ENCODE data around the gene MST1.

Gene MST1

DNA sequence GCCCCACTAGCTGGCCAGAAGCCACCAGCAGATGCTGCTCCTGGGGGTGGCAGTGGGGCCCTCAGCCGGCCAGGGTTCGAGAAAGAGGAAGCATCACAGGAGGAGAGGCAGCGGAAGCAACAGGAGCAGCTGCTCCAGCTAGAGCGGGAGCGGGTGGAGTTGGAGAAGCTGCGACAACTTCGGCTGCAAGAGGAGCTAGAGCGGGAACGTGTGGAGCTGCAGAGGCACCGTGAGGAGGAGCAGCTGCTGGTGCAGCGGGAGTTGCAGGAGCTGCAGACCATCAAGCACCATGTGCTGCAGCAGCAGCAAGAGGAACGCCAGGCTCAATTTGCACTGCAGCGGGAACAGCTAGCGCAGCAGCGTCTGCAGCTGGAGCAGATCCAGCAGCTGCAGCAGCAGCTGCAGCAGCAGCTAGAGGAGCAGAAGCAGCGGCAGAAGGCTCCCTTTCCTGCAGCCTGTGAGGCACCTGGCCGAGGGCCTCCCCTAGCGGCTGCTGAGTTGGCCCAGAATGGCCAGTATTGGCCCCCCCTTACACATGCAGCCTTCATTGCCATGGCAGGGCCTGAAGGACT is 32.6 kb downstream of the MST1 start:
- no peak for DNase-seq (ENCODE audit: low read depth in 2 of 2)

GRCh38 chr3:49655731-49656285 is 33.5 kb downstream of the MST1 start:
- no peak for DNase-seq (ENCODE audit: low read depth in 2 of 2)

DNA sequence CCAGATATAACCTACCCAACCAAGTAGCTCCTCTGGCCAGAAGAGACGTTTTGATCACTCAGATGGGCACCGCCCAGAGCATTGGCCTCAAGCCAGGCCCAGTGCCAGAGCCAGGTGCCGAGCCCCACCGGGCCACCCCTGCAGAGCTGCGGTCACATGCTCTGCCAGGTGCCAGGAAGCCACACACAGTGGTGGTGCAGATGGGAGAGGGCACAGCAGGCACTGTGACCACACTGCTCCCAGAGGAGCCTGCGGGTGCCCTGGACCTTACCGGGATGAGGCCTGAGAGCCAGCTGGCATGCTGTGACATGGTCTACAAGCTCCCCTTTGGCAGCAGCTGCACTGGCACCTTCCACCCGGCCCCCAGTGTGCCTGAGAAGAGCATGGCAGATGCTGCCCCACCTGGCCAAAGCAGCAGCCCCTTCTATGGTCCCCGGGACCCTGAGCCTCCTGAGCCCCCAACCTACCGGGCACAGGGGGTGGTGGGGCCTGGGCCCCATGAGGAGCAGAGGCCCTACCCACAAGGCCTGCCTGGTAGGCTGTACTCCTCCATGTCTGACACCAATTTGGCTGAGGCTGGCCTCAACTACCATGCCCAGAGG is 34.2 kb downstream of the MST1 start:
- DNase-seq (ENCODE audit: low read depth in 2 of 2), result no peak

DNA sequence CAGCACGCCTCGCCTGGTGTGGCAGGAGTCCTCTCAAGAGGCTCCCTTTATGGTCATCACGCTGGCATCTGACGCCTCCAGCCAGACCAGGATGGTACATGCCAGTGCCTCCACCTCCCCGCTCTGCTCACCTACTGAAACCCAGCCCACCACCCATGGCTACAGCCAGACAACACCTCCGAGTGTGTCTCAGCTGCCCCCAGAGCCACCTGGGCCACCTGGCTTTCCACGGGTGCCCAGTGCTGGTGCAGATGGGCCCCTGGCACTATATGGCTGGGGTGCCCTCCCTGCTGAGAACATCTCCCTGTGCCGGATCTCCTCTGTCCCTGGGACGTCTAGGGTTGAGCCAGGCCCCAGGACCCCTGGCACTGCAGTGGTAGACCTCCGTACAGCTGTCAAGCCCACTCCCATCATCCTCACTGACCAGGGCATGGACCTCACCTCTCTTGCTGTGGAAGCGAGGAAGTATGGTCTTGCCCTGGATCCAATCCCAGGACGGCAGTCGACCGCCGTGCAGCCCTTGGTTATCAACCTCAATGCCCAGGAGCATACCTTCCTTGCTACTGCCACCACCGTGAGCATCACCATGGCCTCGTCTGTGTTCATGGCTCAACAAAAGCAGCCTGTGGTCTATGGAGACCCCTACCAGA is 35.0 kb downstream of the MST1 start:
- DNase-seq (ENCODE audit: low read depth in 2 of 2), result no peak

DNA sequence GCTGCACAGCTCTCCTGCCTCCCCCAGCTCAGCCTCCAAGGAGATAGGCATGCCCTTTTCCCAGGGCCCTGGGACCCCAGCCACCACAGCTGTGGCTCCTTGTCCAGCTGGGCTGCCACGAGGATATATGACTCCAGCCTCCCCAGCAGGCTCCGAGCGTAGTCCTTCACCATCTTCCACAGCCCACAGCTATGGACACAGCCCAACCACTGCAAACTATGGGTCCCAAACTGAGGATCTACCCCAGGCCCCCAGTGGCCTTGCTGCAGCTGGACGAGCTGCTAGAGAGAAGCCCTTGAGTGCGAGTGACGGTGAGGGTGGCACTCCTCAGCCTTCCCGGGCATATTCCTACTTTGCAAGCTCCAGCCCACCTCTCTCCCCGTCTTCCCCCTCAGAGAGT is 35.7 kb downstream of the MST1 start:
- no peak for DNase-seq (ENCODE audit: low read depth in 2 of 2)

DNA sequence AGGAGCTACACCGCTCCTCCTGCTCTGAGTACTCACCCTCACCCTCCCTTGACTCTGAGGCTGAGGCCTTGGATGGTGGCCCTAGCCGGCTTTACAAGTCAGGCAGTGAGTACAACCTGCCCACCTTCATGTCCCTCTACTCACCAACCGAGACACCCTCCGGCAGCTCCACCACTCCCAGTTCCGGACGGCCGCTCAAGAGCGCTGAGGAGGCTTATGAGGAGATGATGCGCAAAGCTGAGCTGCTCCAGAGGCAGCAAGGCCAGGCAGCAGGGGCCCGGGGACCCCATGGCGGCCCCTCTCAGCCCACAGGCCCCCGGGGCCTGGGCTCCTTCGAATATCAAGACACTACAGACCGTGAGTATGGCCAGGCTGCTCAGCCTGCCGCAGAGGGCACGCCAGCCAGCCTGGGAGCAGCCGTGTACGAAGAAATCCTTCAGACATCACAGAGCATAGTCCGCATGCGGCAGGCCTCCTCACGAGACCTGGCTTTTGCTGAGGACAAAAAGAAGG is 36.3 kb downstream of the MST1 start:
- DNase-seq (ENCODE audit: low read depth in 2 of 2), result no peak

- no peak for DNase-seq (ENCODE audit: low read depth in 2 of 2)
These were observed 36.9 kb downstream of the MST1 start for GRCh38 chr3:49652218-49652902.

GRCh38 chr3:49650637-49651036 is 38.6 kb downstream of the MST1 start:
- no peak for DNase-seq (ENCODE audit: low read depth in 2 of 2)

GRCh38 chr3:49650177-49650576 is 39.1 kb downstream of the MST1 start:
- no peak for DNase-seq (ENCODE audit: low read depth in 2 of 2)

GRCh38 chr3:49649576-49649975 is 39.7 kb downstream of the MST1 start:
- DNase-seq (ENCODE audit: low read depth in 2 of 2), result no peak

DNA sequence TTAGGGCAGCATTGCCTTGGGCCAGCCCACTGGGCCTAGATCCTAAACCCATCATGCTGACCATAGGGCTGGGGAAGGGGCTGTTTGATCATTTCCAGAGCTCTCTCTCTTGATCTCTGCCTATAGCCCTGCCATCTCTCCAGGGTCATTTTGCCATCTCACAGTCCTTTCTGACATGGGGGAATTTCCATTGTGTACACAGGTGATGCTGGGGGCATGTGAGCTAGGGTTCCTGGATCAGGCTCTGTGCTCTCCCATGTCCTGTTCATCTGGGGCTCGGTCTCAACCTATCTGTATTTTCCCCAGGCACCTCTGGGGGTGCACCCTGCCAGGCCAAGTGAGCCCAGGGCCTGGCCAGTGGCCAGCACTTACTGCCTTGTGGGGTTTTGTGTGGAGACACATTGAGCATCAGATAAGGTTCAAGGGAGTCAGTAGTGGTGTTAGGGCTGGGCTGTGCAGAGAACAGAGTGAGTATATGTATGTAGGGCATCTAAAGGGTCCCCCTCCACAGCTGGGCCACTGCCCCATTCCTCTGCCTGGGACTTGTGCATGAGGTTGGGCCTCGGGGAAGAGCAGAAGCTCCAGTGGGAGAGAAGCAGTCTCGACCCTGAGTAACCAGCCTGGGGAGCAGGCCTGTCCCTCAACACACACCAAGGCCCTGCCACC is 40.8 kb downstream of the MST1 start:
- DNase-seq (ENCODE audit: low read depth in 2 of 2), result no peak

GRCh38 chr3:49647741-49648140 is 41.5 kb downstream of the MST1 start:
- no peak for DNase-seq (ENCODE audit: low read depth in 2 of 2)

- DNase-seq (ENCODE audit: low read depth in 2 of 2), result no peak
These were observed 43.0 kb downstream of the MST1 start for GRCh38 chr3:49646236-49646635.

- DNase-seq (ENCODE audit: low read depth in 2 of 2), result no peak
These were observed 44.6 kb downstream of the MST1 start for GRCh38 chr3:49644684-49645083.

GRCh38 chr3:49642708-49643145 is 46.5 kb downstream of the MST1 start:
- DNase-seq (ENCODE audit: low read depth in 2 of 2), result no peak

- no peak for DNase-seq (ENCODE audit: low read depth in 2 of 2)
These were observed 47.2 kb downstream of the MST1 start for GRCh38 chr3:49641921-49642707.

DNA sequence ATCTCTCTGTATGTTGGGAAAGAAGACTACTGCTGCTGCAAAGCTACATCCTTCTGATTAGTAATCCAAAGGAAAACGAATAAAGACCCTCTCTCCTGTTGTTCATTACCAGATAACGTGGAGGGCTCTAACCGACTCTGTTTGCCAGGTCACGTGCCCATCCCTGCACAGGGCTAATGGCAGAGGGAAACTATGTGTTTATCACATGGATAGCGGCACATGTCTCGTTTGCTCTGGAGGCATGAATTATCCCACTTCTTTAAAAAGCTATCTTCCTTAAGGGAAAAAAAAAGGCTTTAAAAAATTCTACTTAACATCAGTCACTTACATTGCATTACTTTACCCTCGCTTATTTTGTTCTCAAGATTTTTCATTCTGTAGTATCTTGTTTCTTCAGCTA is 48.0 kb downstream of the MST1 start:
- no peak for DNase-seq (ENCODE audit: low read depth in 2 of 2)

- DNase-seq (ENCODE audit: low read depth in 2 of 2), result no peak
These were observed 49.7 kb downstream of the MST1 start for GRCh38 chr3:49639551-49639950.

DNA sequence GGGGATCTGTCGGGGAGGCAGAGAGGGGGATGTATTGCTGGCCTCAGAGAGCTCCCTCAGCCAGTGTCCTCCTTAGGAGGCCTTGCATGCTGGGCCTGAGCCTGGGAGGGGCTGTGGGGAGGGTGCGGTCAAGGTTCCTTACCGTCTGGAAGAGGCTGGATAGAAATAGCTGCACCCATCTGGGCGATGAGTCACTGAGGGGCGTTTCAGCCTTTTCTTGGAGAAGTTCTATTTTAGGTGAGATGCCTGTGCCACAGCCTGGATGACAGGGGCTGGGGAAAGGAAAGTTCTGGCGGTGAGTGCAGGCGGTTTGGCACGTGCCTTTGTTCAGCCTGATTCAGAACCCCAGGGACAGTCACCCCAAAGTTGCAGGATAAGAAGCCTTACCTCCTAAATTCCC is 50.8 kb downstream of the MST1 start:
- no peak for DNase-seq (ENCODE audit: low read depth in 2 of 2)

- DNase-seq (ENCODE audit: low read depth in 2 of 2), result no peak
These were observed 52.2 kb downstream of the MST1 start for GRCh38 chr3:49636883-49637609.

All from stimulated activated CD8-positive, alpha-beta memory T cell treated with anti-CD3 and anti-CD28 coated beads, Interleukin-15, amount 100 ng/mL, for 4 hours (primary cell).